SIG-M5 (cell line): Measurements from ENCODE around the gene KIF1B.

Source experiments
- DNase-seq: peaks from one replicate; lab custom pipeline; 2025; lab: John Stamatoyannopoulos, UW

Gene KIF1B

DNA sequence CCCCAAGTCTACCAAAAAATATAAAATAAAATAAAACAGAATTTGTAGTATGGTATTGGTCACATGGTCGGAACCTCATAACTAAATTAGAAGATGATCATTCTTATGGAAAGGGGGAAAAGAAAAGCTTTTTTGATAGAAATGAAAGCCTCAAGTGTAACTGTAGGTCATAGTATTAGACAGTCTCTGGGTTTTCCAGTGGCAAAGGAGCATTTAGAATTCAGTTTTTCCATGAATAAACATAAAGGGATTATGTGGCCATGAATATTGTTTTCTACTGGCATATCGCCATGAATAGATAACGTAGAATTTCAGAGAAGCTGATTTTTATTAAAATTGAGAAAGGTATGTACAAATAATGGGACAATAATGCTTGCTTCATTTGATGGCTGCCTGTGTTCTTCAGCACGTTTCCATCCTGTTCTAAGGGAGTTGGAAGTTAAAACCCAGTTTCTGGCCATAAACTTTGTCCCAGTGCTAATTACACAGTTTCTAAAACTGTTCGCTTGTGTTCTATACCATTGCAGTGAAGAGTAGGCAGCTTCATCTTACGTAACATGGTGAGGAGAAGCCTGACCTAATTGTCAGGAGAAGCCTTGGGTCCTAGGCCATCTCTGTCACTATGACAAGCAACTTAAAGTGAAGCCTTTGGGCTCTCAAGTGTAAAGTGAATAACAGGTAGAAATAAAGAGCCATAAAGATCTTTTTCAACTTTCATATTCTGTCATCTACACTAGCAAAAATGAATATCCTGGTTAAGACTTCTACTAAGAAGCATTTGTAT lies 118.0 kb downstream of the KIF1B start:
- DNase-seq: no peak

DNA sequence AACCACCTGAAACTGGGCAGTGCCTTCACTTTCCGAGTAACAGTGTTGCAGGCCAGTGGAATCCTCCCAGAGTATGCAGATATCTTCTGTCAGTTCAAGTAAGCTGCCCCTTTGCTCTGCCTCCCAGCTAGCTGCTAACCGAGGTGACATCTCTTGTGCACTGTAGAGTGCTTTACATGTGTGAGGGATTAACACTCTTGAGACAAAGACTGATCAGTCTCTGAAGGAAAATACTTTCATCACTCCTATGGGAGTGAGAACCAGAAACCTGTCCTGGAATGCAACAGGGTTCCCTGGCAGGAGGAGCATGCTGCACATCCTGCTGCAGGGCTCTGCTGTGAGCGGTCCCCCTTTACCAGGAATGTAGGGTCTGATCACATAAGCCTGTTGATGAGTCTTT lies 127.1 kb downstream of the KIF1B start:
- DNase-seq: no peak

- no peak for DNase-seq
Observed at GRCh38 chr1:10338047-10338446, 127.7 kb downstream of the KIF1B start.

- DNase-seq: no peak
Observed at GRCh38 chr1:10338611-10339010, 128.2 kb downstream of the KIF1B start.

DNA sequence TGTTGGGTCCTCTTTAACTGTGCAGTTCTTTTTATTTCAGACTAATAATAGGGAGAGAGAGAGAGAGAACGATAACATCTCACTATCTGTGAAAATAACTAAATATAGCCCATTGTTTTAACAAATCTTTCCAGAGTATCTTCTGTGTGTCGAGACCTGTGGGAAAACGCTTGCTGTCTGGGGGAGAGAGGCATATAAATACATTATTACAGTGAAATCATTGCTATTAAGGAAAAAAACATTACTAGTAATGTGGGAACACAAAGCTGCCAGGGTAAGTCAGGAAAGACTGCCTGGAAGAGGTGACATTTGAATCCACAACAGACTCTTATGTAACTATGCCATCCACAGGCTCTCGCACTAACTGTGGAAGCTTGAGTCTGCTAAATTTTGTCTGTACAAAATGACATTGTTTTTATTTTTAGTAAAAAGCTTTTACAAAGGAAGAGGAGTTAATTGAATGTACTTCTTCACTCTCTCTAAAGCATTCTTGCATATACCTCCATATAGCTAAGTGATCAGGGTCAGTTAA lies 128.7 kb downstream of the KIF1B start:
- no peak for DNase-seq

DNA sequence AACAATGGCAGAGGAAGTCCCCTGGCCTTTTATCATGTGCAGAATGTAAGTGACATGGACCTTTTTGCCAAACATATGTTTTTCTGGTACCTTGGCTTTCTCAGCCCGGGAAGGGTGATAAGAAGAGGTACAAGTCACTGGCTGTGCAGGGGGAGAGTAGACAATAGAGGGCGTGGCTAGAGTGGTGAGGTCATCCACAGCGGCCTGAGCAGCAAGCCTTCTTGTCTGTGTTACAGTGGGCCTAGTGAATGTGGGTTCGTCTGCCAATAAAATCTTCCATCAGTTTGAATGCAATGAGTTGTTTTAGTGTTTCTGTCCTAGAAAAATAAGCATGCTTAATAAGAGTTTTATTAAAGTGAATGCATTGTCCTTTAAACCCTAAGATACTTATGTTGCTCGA lies 129.4 kb downstream of the KIF1B start:
- no peak for DNase-seq

GRCh38 chr1:10340930-10341590 lies 130.7 kb downstream of the KIF1B start:
- DNase-seq: no peak

DNA sequence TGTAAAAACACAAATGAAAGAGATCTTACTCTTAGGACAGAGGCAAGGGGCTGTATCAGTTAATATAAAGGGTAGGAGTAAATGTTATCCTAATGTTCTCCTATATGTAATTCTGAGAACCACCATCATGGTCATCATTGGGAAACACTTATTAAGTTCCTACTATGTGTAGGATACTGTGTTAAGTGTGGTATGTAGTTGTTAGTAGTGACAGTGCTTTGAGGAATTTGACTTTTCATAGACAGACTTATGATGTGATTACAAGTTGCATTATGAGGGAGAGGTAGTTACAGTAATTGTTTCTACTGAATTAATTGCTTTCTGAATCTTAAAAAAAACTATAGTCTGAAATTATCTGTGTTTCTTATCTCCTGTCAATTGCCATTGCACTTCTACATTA lies 136.7 kb downstream of the KIF1B start:
- DNase-seq: no peak

DNA sequence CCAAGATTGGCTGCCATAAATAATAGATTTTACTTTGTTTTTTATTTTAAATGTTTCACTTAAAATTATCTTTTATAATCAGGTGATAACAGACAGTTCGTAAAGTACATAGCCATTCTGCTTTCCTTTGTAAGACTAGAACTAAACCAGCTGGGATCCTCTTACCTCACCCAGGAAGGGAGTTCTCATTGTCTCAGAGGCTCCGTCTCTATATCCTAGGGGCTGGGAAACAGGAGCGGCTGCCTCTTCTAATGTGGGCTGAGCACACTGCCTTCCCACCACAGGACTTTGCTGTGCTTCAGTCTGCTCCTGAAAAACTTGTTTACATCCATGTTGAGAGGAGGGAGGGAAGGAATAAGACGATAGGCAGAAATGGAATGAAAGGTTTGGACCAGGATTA lies 142.9 kb downstream of the KIF1B start:
- DNase-seq: no peak

DNA sequence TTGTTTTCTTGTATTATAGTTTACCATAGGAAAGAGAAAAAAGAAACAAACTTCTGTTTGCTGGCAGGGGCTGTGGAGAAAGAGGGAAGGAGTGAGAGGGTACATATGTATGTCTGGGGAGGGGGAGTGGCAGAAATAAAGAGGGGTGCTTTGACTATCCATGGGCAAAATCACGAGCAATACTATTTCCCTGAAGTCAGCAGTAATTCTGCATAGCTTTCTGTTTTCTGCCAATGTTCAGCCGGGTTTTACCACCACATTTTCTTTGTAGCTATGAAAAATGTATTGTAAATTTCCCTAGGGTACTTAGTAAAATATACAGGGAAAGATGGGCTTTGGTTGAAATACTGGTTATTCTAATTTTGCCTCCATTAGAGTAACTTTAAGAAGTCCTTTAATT lies 143.3 kb downstream of the KIF1B start:
- DNase-seq: no peak

GRCh38 chr1:10360045-10360444 lies 149.7 kb downstream of the KIF1B start:
- no peak for DNase-seq

- DNase-seq: no peak
Observed at GRCh38 chr1:10361515-10361914, 151.1 kb downstream of the KIF1B start.

GRCh38 chr1:10368194-10368593 lies 157.8 kb downstream of the KIF1B start:
- no peak for DNase-seq

GRCh38 chr1:10374442-10374860 lies 164.1 kb downstream of the KIF1B start:
- DNase-seq: no peak

DNA sequence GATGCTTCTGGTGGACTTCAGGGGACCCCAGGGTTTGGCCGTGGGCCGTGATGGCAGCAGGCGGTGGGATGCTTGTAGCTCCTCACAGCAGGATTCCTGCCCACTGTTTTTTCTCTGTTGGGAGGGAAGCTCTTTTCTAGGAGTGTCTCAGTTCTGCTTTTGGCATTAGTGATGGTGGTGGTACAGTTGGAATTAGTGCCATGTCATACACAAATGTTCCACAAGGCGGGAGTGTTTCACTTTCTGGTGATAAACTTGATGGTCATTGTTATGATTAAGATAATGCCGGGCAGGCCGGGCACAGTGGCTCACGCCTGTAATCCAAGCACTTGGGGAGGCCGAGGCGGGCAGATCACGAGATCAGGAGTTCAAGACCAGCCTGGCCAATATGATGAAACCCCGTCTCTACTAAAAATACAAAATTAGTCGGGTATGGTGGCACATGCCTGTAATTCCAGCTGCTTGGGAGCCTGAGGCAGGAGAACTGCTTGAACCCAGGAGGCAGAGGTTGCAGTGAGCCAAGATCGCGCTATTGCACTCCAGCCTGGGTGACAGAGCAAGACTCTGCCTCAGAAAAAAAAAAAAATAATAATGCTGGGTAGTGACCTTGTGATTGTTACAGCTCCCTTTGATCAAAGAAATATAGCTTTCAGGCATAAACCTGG lies 167.1 kb downstream of the KIF1B start:
- DNase-seq: peak; percentile 8

DNA sequence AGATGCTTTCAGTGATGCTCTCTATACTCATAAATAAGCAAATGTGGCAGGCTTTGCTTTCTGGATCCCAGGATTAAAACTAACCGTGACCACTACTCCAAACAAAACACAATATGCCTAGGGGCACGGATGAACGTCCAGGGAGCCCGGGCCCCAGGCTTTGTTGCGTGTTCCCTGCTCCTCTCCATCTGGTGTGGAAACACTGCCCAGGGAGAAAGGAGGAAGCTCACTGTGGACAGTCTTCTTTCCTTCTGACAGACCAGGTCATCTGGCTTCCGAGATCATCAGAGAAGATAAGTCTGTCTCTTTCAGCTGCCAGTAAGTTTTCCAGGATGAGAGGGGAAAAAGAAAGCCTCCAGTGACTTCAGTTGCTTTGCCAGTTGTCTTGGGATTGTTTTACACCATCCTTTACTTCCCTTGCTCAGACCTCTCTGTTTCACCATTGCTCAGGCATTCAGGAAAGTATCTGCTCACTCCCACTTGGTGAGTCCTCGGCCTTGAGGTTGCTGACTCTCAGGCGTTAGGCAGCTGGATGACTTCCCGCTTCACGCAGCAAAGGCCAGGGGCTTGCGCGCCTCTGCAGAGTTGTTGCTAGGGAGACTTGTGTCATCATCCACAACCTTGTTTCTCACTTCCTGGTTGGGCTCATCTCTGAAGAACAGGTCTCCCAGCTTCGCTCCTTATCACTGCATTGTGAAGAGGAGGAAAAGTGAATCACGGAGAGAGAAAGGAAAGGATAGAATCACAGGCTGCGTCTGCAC lies 167.9 kb downstream of the KIF1B start:
- peak; percentile 63 for DNase-seq

- DNase-seq: no peak
Observed at GRCh38 chr1:10379101-10379620, 168.8 kb downstream of the KIF1B start.

DNA sequence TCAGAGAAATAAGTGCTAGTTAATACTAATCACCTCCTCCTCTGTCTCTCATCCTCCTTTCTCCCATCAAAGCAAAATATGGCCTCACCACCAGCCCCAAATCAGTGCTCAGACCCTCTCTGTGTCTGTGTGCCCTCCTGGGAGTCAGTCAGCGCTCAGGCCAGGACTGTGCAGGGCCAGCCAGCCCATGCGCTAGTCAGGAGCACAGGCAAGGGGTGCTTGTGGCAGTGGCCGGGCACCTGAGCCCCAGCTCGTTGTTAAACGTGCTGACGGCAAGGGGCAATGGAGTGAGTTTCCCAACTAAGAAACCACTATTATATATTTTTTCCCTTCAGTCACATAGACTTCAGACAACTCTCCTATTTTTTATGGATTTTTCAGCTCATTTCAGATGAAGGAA lies 169.3 kb downstream of the KIF1B start:
- DNase-seq: no peak

DNA sequence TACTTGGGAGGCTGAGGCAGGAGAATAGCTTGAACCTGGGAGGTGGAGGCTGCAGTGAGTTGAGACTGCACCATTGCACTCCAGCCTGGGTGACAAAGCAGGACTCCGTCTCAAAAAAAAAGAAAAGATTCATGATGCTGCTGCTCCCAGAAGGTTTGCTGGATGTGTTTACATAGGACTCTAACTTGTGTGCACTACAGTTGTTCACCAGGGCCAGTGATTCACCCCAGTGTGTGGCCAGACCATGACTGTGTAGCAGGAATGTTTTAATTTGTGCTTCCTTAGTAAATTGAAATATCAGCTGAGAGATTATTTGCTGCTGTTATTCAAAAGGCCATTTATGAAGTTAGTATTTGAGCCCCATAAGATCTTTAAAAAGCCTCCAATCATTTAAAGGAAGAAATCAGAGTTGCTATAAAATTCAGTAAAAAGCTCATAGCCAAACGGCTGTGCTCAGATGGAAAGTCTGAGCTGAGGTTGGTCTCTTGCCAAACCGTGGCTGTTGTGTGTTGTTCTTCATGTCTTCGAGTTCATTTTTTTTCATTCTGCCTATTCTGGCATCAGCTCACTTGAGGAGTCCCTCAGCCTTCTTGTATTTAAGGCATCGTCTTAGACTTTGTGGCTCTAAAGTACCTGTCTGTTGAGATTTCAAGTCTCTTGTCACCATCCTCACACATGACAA lies 170.4 kb downstream of the KIF1B start:
- DNase-seq: no peak

DNA sequence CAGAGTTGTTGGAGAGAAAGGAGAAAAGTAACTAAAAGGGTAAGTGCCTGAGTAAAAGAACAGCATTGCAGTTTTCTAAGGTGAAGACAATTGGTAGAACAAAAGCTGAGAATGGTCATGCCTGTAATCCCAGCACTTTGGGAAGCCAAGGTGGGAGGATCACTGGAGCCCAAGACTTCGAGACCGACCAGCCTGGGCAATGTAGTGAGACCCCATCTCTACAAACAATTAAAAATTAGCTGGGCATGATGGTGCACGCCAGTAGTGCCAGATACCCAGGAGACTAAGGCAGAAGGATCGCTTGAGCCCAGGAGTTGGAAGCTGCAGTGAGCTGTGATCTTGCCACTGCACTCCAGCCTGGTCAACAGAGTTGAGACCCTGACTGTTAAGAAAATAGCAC lies 173.3 kb downstream of the KIF1B start:
- DNase-seq: no peak

GRCh38 chr1:10384219-10384618 lies 173.8 kb downstream of the KIF1B start:
- DNase-seq: no peak
